Esophagus squamous epithelium (tissue), 4 donors: ENCODE data around the gene ANK2.

Experiments
- CTCF ChIP-seq, 6 experiments: fragments of 450-650 bp in 4 of 6; fragments of 200-600 bp in 2 of 6; sonication (generic) in 2 of 6; IDR thresholded peaks; one replicate each; pipeline ENCODE4 v1.5.1; 2016 to 2019; ENCODE audit warnings: antibody characterized with exemption in 6 of 6, mild to moderate bottlenecking in 4 of 6, moderate library complexity in 4 of 6
- POLR2A ChIP-seq, 4 donors: fragments of 450-650 bp; IDR thresholded peaks; one replicate each; pipeline ENCODE4 v1.6.1; 2017; ENCODE audit warnings: antibody characterized with exemption in 4 of 4, mild to moderate bottlenecking in 4 of 4, moderate library complexity in 3 of 4

- no peak for TF ChIP-seq CTCF (IDR thresholded peaks at IDR 0.05)
- no peak for TF ChIP-seq POLR2A (IDR thresholded peaks at IDR 0.05)
These were observed 37.2 kb upstream of the ANK2 start for GRCh38 chr4:113012122-113012725.
